ENCODE measurements around the gene SRGAP3.

The SRGAP3 gene

DNA sequence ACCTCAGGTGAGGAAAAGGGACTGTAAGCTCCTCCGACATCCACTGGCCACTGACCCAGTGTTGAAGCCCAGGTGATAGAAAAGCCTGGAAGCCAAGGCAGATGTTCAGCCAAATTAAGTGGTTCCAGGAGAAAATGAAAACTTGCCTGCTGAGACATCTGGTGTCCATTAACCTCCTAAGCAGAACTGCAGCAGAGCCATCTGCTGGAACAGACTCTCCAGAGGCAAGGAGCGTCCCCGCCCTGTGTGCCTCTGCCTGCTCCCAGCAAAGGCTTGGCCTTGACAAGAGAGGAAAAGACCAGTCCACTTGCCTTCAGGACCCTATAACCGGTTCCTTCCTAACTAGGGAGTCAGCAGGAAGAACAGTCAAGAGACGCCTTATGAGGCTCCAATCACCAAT is 48.2 kb downstream of the SRGAP3 start:
- no peak for DNase-seq (ENCODE audit: low spot score)

- DNase-seq (ENCODE audit: low spot score), result no peak
These were observed 49.7 kb downstream of the SRGAP3 start for GRCh38 chr3:9199775-9200174.

DNA sequence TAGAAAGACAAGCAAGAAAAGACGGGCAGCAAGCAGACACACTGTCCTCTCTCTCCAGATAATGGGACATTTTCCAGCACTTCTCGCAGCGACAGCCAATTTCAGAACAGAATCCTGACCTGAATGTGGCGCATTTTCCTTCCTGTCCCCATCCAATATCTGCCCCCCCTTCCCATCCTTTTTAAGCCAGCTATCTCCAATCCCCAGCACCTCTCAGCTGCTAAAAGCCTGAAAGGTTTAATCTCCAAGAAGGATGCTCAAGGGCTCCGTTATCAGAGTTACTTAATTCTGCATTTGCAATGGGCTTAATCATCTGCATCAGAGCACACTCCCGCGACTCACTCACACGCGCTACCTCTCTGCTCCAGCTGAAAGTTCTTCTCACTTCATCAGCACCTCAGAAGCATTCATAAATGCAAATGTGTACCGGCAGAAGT is 50.5 kb downstream of the SRGAP3 start:
- DNase-seq (ENCODE audit: low spot score), result no peak

GRCh38 chr3:9198261-9198660 is 51.2 kb downstream of the SRGAP3 start:
- no peak for DNase-seq (ENCODE audit: low spot score)

DNA sequence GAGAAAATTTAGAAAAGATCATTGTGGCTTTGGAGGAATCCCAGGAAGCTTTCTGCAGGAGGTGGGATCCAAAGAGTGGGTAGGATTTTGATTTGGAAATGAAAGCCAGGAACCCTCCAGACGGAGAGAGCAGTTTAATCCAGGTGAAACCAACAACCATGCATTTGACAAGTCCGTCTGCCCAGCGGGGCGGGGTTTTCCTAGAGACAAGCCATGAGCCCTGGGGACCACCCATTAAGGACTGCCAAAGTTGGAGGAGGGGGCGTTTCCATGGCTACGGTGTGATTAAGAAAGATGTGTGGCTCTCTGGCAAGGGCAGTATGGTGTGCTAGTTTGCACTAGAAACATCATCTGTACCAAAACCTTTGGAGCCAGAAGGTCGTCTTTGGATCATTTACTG is 53.4 kb downstream of the SRGAP3 start:
- DNase-seq (ENCODE audit: low spot score), result no peak

GRCh38 chr3:9195390-9195789 is 54.1 kb downstream of the SRGAP3 start:
- DNase-seq (ENCODE audit: low spot score), result no peak

DNA sequence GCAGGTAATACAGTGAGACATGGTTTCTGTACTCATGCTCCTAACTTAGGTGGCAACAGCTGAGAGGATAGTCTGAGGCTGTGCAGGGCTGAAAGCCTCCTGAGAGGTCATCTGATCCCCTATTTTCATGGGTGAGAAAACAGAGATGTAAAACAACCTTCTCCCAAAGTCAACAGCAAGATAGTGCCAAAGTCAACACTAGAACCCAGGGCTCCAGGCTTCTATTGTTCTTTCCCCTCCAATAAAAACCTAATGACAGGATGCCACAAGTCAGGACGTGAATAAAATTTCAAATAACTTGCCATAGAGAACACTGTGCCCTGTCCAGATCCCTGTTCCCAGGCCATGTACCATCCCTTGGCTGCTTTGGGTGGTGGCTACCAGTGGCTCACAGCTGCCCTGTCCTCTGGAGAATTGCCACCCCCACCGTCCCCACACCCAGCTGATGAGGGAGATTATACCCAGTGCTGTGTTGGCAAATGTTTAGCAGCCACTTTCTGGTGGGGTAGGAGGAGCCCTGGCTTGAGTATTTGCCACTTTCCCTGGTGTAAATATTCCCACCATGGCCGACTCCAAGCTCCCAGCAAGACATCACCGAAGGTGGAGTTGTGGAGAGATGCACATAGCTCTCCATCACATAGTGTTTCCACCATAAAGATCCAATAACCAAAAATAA is 54.8 kb downstream of the SRGAP3 start:
- no peak for DNase-seq (ENCODE audit: low spot score)

GRCh38 chr3:9193633-9194195 is 55.7 kb downstream of the SRGAP3 start:
- DNase-seq (ENCODE audit: low spot score), result no peak

GRCh38 chr3:9193211-9193610 is 56.2 kb downstream of the SRGAP3 start:
- DNase-seq (ENCODE audit: low spot score), result no peak

DNA sequence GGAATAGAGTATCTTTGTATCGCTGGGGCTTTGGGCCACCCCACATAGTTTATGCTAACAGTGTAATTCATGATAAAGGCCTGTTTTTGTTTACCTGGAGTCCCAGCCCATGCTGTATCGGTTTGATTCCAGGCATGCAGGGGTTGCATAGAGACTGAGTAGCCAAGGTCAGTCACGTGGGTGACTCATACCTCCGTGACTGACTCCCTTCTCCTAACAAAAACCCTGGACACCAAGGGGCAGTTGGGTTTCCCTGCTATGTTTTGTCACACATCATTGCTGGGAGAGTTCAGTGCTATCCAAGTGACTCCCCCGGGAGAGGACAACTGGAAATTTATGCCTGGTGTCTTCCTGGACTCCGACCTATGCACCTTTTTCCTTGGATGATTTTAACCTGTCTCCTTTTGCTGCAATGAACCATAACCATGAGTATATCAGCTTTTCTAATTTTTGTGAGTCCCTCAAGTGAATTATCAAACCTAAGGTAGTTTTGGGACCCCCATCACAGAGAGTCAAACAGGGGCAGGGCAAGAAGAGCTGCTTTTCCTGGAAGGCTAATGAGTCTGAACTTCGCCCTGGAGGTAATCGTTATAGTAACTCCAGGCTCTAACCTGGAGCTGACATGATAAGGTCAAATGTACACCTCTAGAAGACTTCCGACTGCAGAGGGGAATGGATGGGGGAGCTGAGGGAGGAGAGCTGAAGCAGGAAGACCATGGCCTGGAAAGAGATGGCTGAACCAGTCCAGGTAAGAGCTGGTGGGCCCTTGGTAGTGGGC is 57.0 kb downstream of the SRGAP3 start:
- DNase-seq (ENCODE audit: low spot score), result no peak

- DNase-seq (ENCODE audit: low spot score), result no peak
These were observed 59.2 kb downstream of the SRGAP3 start for GRCh38 chr3:9190276-9190675.

DNA sequence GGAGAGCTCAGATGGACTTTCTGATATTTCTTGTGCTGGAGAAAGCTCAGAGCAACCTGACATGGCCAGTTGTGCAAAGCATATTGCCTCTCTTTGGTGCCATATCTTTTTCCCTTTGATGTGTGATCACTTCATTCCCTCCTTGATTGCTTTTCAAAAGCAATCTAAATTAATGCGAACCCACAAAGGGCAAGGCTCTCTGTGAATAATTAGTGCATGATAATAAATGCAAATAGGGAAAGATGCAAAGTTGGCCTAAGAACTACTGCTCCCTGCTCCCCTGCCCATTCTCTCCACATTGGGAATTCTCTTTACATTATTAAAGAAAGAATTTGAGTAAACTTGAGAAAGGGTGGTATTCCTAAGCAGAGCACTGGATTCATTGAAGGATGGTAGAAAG is 60.9 kb downstream of the SRGAP3 start:
- DNase-seq (ENCODE audit: low spot score), result no peak

DNA sequence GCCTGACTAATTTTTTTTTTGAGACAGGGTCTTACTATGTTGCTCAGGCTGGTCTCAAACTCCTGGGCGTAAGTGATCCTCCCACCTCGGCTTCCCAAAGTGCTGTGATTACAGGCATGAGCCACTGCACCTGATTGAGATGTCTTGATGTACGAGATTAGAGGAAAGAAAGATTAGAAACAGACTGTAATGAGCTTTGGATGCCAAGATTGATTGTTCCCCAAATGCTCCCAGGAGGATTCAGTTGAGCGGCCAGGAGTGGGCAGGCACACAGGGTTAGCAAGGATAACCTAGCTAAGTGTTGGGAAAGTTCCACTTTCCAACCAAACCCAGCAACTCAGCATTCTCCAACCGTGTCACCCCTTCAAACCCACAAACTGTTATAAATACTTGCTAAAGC is 63.7 kb downstream of the SRGAP3 start:
- DNase-seq (ENCODE audit: low spot score), result no peak

DNA sequence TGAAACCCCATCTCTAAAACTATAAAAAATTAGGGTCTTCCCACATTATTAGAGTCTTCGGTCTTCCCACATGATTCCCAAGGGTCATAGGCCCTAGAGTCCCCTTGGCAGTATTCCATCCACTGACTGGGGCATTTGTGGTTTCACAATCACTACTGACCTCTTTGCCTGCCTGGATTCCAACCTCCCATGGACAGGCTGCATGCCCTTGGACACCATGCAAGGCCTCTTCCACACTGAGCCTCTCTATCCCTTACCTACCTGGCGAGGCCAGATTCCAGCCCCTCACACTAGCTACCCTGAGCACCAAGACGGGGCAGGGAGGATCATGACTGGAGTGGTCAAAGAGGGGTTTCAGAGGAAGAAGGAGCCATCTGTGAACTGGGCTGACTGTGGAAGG is 64.4 kb downstream of the SRGAP3 start:
- no peak for DNase-seq (ENCODE audit: low spot score)

DNA sequence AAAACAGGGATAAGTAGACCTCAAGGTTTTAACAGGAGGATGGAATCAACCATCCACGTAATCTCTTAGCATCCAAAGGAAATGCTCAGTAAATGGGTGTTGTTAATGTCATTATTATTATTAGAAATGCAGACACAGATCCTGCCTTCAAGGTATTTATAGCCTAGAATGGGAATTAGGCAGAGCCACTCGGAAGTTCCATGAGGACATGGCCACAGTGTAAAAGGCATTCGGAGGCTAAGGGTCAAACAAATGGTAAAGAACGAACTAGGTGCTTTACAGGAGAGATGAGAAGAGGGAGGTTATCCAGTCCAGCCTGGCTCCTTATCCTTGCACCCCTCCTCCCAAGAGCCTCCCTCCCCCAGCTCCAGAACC is 65.0 kb downstream of the SRGAP3 start:
- no peak for DNase-seq (ENCODE audit: low spot score)

GRCh38 chr3:9183811-9184460 is 65.5 kb downstream of the SRGAP3 start:
- DNase-seq (ENCODE audit: low spot score), result no peak

DNA sequence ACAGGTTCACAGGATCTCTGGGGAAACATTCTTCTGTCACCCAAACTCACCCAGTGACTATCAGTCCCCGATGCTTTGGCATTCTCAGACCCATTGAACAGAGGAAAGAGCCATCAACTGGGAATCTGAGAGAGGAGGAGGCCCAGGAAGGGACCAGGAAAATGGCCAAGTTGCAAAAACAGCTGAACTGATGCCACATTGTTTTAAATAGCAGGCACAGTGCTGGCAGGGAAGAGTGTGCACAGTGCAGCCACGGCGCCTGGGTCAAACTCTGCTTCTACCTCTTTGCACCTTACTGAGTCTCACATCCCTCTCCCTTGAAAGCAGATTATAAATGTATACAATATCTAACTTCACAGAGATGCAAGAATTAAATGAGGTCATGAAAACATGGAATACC is 66.4 kb downstream of the SRGAP3 start:
- no peak for DNase-seq (ENCODE audit: low spot score)

GRCh38 chr3:9180764-9181117 is 68.7 kb downstream of the SRGAP3 start:
- no peak for DNase-seq (ENCODE audit: low spot score)

DNA sequence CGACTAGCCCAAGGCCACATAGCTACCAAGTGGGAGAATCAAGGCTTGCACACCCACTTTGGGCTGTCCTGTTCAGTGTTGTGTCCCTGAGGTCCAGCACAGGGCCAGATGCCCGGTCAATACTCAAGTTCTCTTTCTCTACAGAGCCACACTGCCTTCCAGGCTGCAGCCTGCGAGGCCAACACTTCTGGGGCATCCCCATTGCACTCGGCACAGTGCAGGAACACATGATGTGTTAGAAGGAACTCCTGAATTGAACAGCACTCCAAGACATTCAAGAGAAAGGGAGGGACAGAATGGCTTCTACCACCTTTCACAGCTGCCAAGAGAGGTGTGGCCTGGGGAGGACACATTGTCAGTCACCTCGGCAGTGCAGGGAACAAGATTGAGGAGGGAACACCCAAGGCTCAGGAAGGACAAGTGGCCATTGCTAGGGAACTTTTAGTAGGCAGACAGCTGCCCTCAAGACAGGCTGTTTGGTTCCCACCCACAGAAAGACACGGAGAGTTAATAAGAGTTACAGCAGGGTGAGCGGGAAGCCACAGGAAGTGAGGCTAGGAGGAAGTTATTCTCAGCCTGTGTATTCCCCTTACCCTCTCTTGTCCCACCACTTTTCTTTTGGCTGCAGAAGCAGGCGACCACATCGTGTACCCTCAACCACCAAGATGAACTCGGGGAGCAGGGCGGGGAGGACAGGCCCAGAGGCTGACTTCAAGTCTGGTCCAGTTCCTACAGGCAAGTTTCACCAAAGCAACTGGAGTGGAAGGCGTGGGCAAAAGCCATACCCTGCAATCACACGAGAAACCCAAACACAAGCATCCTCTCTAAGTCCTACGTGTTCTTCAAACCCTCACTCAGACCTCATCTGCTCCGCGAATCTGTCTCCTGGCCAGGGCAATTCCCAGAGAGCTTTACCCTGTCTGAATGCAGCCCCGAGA is 69.4 kb downstream of the SRGAP3 start:
- peak; percentile 2 for DNase-seq (ENCODE audit: low spot score)

GRCh38 chr3:9178697-9179096 is 70.7 kb downstream of the SRGAP3 start:
- DNase-seq (ENCODE audit: low spot score), result no peak

GRCh38 chr3:9175421-9175820 is 74.0 kb downstream of the SRGAP3 start:
- no peak for DNase-seq (ENCODE audit: low spot score)

DNA sequence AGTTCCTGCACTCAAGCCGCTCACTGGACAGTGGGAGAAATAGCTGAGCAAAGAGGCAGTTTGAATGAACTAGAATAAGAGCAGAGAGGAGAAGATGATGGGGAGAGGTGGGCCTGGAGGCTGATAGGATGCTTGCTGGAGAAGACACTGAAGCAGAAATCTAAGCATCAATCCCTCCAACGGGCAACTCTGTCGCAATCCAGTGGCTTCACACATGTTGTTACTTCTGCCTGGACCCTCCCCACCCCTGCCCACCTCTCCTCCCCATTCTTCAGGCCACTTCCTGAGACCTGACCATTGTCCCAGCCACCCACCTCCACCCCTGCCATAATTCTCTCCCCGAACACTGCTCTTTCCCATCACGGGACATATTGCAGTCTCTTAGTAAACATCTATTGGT is 76.0 kb downstream of the SRGAP3 start:
- DNase-seq (ENCODE audit: low spot score), result no peak
